Measurements from ENCODE around the gene EFEMP2. TPM values are rescaled to one million over a fixed set of nuclear protein-coding genes. Genes with fewer than 3 reads are reported as not detected.
A peak's percentile ranks its signal among the peaks of the same experiment; 100 is the strongest.

The EFEMP2 gene
- total RNA-seq, 1 donor, result 94.8 TPM

DNA sequence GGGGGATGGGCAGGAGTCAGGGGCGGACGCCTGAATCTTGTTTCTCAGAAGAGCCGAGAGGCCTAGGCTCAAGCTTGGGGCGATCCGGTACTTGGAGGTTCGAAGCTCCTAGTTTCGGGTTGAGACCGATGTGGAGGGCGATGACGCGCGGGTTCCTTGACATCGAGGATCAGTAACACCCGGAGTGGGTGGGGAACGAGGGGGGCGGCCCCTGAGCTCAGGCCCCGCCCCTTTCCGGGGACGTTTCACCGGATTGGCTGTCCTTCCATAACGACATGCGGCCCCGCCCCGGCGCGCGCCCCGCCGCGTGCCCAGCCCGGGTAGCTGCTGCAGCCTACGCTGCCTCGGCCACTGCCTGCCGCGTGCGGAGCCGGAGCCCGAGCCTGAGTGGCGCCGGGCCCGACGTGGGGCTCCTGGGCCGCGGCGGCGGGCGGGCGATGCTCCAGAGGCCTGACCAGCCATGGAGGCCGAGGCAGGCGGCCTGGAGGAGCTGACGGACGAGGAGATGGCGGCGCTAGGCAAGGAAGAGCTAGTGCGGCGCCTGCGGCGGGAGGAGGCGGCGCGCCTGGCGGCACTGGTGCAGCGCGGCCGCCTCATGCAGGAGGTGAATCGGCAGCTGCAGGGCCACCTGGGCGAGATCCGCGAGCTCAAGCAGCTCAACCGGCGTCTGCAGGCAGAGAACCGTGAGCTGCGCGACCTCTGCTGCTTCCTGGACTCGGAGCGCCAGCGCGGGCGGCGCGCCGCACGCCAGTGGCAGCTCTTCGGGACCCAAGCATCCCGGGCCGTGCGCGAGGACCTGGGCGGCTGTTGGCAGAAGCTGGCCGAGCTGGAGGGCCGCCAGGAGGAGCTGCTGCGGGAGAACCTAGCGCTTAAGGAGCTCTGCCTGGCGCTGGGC is 18.0 kb upstream of the EFEMP2 start, which contains the start of gene CCDC85B:
Gene CCDC85B, plus strand, starts transcription at position 350 of the 895 bp plus-strand sequence. Its CDS starts 111 bp downstream, at position 461.
- H3K4me3 ChIP-seq (ENCODE audit: insufficient read depth, low read length), result peak within 1 kb of the TSS; percentile 95
- H3K79me2 ChIP-seq (ENCODE audit: insufficient read depth, low read length), result peaks cover 65% of the 10 kb centered on the region
- H3K4me2 ChIP-seq (ENCODE audit: insufficient read depth, low read length), result peak within 1 kb of the TSS; percentile 100
- H2AFZ ChIP-seq (ENCODE audit: low read length), result no peak within 1 kb of the TSS
- H4K20me1 ChIP-seq (ENCODE audit: insufficient read depth, low read length), result peaks cover 44% of the 10 kb centered on the region
- no peaks in the 10 kb centered on the region for H3K27me3 ChIP-seq (ENCODE audit: insufficient read depth, low read length)
- H3K4me1 ChIP-seq (ENCODE audit: insufficient read depth, low read length), result peaks cover 68% of the 10 kb centered on the region
- peaks cover 46% of the 10 kb centered on the region for H3K36me3 ChIP-seq (ENCODE audit: insufficient read depth, low read length)
- DNase-seq (ENCODE audit: insufficient read length, low spot score, missing footprints), result peak; percentile 99
- TF ChIP-seq, protein P1, sequence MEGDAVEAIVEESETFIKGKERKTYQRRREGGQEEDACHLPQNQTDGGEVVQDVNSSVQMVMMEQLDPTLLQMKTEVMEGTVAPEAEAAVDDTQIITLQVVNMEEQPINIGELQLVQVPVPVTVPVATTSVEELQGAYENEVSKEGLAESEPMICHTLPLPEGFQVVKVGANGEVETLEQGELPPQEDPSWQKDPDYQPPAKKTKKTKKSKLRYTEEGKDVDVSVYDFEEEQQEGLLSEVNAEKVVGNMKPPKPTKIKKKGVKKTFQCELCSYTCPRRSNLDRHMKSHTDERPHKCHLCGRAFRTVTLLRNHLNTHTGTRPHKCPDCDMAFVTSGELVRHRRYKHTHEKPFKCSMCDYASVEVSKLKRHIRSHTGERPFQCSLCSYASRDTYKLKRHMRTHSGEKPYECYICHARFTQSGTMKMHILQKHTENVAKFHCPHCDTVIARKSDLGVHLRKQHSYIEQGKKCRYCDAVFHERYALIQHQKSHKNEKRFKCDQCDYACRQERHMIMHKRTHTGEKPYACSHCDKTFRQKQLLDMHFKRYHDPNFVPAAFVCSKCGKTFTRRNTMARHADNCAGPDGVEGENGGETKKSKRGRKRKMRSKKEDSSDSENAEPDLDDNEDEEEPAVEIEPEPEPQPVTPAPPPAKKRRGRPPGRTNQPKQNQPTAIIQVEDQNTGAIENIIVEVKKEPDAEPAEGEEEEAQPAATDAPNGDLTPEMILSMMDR (IDR thresholded peaks at IDR 0.05; ENCODE audit: extremely low read depth, low read depth, low read length), result no peak
- peak within 1 kb of the TSS; percentile 98 for H3K27ac ChIP-seq (ENCODE audit: low read depth, low read length)
- no peaks in the 10 kb centered on the region for H3K9me3 ChIP-seq (ENCODE audit: low read depth, low read length)

GRCh38 chr11:65888163-65888814 is 15.7 kb upstream of the EFEMP2 start, which contains the start of gene FIBP:
FIBP (minus strand) TSS chr11:65888471; CDS start chr11:65888418, 53 bp downstream.
- H2AFZ ChIP-seq (ENCODE audit: low read length), result peak within 1 kb of the TSS; percentile 88
- TF ChIP-seq, protein P1 (IDR thresholded peaks at IDR 0.05; ENCODE audit: extremely low read depth, low read depth, low read length), result peak; percentile 72
- DNase-seq (ENCODE audit: insufficient read length, low spot score, missing footprints), result peak; percentile 100
- H3K4me1 ChIP-seq (ENCODE audit: insufficient read depth, low read length), result peaks cover 48% of the 10 kb centered on the region
- H3K4me2 ChIP-seq (ENCODE audit: insufficient read depth, low read length), result peak within 1 kb of the TSS; percentile 100
- peak within 1 kb of the TSS; percentile 95 for H3K4me3 ChIP-seq (ENCODE audit: insufficient read depth, low read length)
- H3K9me3 ChIP-seq (ENCODE audit: low read depth, low read length), result no peaks in the 10 kb centered on the region
- H3K79me2 ChIP-seq (ENCODE audit: insufficient read depth, low read length), result peaks cover 63% of the 10 kb centered on the region
- no peaks in the 10 kb centered on the region for H3K27me3 ChIP-seq (ENCODE audit: insufficient read depth, low read length)
- H3K27ac ChIP-seq (ENCODE audit: low read depth, low read length), result peak within 1 kb of the TSS; percentile 98
- peaks cover 49% of the 10 kb centered on the region for H3K36me3 ChIP-seq (ENCODE audit: insufficient read depth, low read length)
- H4K20me1 ChIP-seq (ENCODE audit: insufficient read depth, low read length), result peaks cover 45% of the 10 kb centered on the region

DNA sequence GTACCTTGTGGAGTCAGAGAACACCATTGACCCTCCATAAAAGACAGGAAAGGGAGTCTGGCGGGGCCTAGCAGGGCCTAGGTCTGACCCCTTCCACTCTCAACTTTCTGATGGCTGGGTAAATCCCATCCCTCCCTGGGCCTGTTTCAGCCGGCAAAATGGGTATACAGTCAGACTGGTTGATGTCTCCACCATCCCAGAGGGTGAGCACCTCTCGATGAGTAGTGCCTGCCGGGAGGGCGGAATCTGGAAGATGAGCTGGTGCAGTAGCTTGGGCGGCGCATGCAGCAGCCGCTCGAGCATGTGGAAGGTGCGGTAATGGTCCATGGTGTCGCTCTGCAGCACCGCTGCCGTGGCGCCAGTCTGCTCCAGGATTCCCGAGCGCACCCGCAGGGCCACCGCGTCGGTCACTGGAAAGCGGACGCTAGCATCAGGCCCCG is 15.1 kb upstream of the EFEMP2 start:
- TF ChIP-seq, protein P1 (IDR thresholded peaks at IDR 0.05; ENCODE audit: extremely low read depth, low read depth, low read length), result no peak
- H2AFZ ChIP-seq (ENCODE audit: low read length), result peak overlapping the region; percentile 88
- peak overlapping the region; percentile 100 for H3K4me2 ChIP-seq (ENCODE audit: insufficient read depth, low read length)
- H4K20me1 ChIP-seq (ENCODE audit: insufficient read depth, low read length), result peaks cover 41% of the 10 kb centered on the region
- peaks cover 51% of the 10 kb centered on the region for H3K36me3 ChIP-seq (ENCODE audit: insufficient read depth, low read length)
- H3K9me3 ChIP-seq (ENCODE audit: low read depth, low read length), result no peaks in the 10 kb centered on the region
- H3K79me2 ChIP-seq (ENCODE audit: insufficient read depth, low read length), result peaks cover 58% of the 10 kb centered on the region
- no peaks in the 10 kb centered on the region for H3K27me3 ChIP-seq (ENCODE audit: insufficient read depth, low read length)
- peak overlapping the region; percentile 95 for H3K4me3 ChIP-seq (ENCODE audit: insufficient read depth, low read length)
- H3K27ac ChIP-seq (ENCODE audit: low read depth, low read length), result peak overlapping the region; percentile 81
- peaks cover 43% of the 10 kb centered on the region for H3K4me1 ChIP-seq (ENCODE audit: insufficient read depth, low read length)
- DNase-seq (ENCODE audit: insufficient read length, low spot score, missing footprints), result no peak
